Stimulated activated CD4-positive, alpha-beta T cell treated with anti-CD3 and anti-CD28 coated beads, TNF-alpha, amount 100 ng/mL, for 48 hours (primary cell): Measurements from ENCODE around the gene PKIB.
"Not testable (repeated sequence)": the region's sequence is repeated elsewhere in the genome, so short reads cannot be mapped to it uniquely, and the experiment has no call there.

Source experiments
- DNase-seq, 3 donors: peaks; one replicate each; pipeline ENCODE4 v3.0.0-alpha.2; 2020; ENCODE audit warnings: low read depth in 3 of 3

The PKIB gene

GRCh38 chr6:122746688-122747087 is 136.5 kb downstream of the PKIB start:
- no peak for DNase-seq

- DNase-seq = no peak
These were observed 137.4 kb downstream of the PKIB start for GRCh38 chr6:122747573-122747972.

- DNase-seq = not testable (repeated sequence)
These were observed 138.7 kb downstream of the PKIB start for GRCh38 chr6:122748945-122749344.

- DNase-seq = no peak
These were observed 139.3 kb downstream of the PKIB start for GRCh38 chr6:122749451-122750050.

- no peak for DNase-seq
These were observed 141.1 kb downstream of the PKIB start for GRCh38 chr6:122751326-122751725.

- no peak for DNase-seq
These were observed 142.3 kb downstream of the PKIB start for GRCh38 chr6:122752459-122752858.

GRCh38 chr6:122753000-122753687 is 142.9 kb downstream of the PKIB start:
- no peak for DNase-seq

- no peak for DNase-seq
These were observed 143.5 kb downstream of the PKIB start for GRCh38 chr6:122753688-122754056.

- DNase-seq = no peak
These were observed 144.1 kb downstream of the PKIB start for GRCh38 chr6:122754191-122754731.

GRCh38 chr6:122755901-122756300 is 145.7 kb downstream of the PKIB start:
- no peak for DNase-seq

GRCh38 chr6:122758927-122759334 is 148.7 kb downstream of the PKIB start:
- DNase-seq = no peak

GRCh38 chr6:122760330-122760729 is 150.1 kb downstream of the PKIB start:
- DNase-seq = no peak

GRCh38 chr6:122766256-122766655 is 156.1 kb downstream of the PKIB start:
- DNase-seq = no peak

GRCh38 chr6:122770835-122771601 is 160.8 kb downstream of the PKIB start:
- DNase-seq = no peak

GRCh38 chr6:122772724-122773415 is 162.7 kb downstream of the PKIB start:
- DNase-seq = no peak
